Measurements from ENCODE around the gene NINJ2.

NINJ2 gene

DNA sequence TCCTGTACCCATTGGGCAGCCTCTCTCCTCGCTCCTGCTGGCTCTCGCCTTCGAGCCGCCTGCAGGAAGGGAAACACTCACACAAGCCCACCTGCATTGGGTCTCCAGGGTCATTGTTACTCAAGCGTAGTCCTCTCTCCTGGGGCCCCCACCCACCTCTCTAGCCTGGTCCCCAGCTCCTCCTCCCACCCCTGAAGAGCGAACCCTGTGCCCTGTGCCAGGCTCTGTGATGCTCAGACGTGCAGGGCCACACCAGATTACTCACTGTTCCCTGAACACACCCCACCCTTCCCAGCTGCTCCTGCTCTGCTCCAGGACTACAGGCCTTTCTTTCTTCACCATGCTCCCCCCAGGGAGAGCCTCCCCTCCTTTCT, 88.1 kb downstream of the NINJ2 start:
- H3K27me3 ChIP-seq (replicated peaks; ENCODE audit: control insufficient read depth, insufficient read depth, low read length), result no peaks in the 10 kb centered on the region
- no peak for DNase-seq (ENCODE audit: extremely low read depth, insufficient read length)
- no peaks in the 10 kb centered on the region for H3K36me3 ChIP-seq (ENCODE audit: control insufficient read depth, insufficient read depth, low read length)
- H3K4me3 ChIP-seq (replicated peaks; ENCODE audit: low read depth, low read length), result no peak overlapping the region
- TF ChIP-seq, protein P1, sequence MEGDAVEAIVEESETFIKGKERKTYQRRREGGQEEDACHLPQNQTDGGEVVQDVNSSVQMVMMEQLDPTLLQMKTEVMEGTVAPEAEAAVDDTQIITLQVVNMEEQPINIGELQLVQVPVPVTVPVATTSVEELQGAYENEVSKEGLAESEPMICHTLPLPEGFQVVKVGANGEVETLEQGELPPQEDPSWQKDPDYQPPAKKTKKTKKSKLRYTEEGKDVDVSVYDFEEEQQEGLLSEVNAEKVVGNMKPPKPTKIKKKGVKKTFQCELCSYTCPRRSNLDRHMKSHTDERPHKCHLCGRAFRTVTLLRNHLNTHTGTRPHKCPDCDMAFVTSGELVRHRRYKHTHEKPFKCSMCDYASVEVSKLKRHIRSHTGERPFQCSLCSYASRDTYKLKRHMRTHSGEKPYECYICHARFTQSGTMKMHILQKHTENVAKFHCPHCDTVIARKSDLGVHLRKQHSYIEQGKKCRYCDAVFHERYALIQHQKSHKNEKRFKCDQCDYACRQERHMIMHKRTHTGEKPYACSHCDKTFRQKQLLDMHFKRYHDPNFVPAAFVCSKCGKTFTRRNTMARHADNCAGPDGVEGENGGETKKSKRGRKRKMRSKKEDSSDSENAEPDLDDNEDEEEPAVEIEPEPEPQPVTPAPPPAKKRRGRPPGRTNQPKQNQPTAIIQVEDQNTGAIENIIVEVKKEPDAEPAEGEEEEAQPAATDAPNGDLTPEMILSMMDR (IDR thresholded peaks at IDR 0.05; ENCODE audit: insufficient read depth, low read length, poor library complexity, severe bottlenecking), result no peak

DNA sequence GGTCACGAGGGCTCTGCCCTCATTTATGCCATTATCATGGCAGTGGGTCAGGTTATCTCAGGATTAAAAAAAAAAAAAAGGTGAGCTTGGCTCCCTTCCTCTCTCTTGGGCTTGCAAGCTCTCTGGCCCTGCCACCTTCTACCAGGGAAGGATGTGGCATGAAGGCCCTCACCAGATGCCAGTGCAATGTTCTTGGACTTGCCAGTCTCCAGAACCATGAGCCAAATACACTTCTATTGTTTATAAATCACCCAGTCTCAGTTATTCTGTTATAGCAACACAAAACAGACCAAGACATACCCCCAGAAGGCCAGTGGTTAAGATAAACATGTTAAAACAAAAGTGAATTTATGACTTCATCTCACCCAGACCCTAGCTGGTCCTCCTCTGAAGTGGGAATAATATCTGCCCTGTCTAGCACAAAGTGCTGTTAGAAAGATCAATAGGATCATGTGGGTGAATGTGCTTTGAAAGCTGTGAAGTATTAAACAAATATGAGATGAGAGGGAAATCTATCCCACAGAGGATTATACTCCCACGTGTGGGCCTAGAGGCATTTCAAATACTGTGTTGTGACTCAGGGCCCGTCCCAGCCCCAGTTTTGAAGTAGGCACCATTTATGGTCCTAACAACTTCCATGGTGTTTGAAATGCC, 88.6 kb downstream of the NINJ2 start:
- no peak overlapping the region for H3K4me3 ChIP-seq (replicated peaks; ENCODE audit: low read depth, low read length)
- TF ChIP-seq, protein P1 (IDR thresholded peaks at IDR 0.05; ENCODE audit: insufficient read depth, low read length, poor library complexity, severe bottlenecking), result no peak
- H3K36me3 ChIP-seq (ENCODE audit: control insufficient read depth, insufficient read depth, low read length), result no peaks in the 10 kb centered on the region
- DNase-seq (ENCODE audit: extremely low read depth, insufficient read length), result no peak
- no peaks in the 10 kb centered on the region for H3K27me3 ChIP-seq (replicated peaks; ENCODE audit: control insufficient read depth, insufficient read depth, low read length)

DNA sequence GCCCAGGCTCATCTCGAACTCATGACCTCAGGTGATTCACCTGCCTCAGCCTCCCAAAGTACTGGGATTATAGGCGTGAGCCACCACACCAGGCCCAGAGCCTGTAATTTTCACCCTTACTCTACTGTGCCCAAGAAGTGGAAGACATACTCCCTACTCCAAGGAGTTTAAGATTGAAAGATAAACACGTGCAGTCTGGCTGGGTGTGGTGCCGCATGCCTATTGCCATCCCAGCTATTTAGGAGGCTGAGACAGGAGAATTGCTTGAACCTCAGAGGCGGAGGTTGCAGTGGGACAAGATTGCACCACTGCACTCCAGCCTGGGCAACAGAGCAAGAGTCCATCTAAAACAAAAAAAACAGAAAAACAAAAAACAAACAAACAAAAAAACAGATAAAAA, 90.0 kb downstream of the NINJ2 start:
- no peak overlapping the region for H3K4me3 ChIP-seq (replicated peaks; ENCODE audit: low read depth, low read length)
- DNase-seq (ENCODE audit: extremely low read depth, insufficient read length), result no peak
- TF ChIP-seq, protein P1 (IDR thresholded peaks at IDR 0.05; ENCODE audit: insufficient read depth, low read length, poor library complexity, severe bottlenecking), result no peak
- no peaks in the 10 kb centered on the region for H3K27me3 ChIP-seq (replicated peaks; ENCODE audit: control insufficient read depth, insufficient read depth, low read length)
- H3K36me3 ChIP-seq (ENCODE audit: control insufficient read depth, insufficient read depth, low read length), result no peaks in the 10 kb centered on the region; the same call in 1 of the 2 replicates

DNA sequence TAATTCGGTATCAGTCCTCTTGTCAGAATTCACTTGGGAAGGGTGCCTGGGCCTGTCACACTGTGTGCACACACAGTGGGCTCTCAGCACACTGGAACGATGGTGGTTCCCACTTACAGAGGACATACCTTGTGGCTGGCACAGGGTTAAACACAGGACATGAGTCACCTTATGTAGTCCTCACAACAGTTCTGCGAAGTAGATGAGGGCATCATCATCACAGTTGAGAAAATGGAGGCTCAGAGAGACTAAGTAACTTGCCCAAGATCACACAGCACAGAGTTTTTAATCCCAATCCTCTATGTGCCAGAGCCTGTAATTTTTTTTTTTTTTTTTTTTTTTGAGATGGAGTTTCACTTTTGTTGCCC, 90.7 kb downstream of the NINJ2 start:
- Histone ChIP-seq H3K36me3 (ENCODE audit: control insufficient read depth, insufficient read depth, low read length) (no peaks in the 10 kb centered on the region; the same call in 1 of the 2 replicates), H3K27me3 (replicated peaks; ENCODE audit: control insufficient read depth, insufficient read depth, low read length) (no peaks in the 10 kb centered on the region), H3K4me3 (replicated peaks; ENCODE audit: low read depth, low read length) (no peak overlapping the region)
- TF ChIP-seq, protein P1 (IDR thresholded peaks at IDR 0.05; ENCODE audit: insufficient read depth, low read length, poor library complexity, severe bottlenecking), result no peak
- no peak for DNase-seq (ENCODE audit: extremely low read depth, insufficient read length)

DNA sequence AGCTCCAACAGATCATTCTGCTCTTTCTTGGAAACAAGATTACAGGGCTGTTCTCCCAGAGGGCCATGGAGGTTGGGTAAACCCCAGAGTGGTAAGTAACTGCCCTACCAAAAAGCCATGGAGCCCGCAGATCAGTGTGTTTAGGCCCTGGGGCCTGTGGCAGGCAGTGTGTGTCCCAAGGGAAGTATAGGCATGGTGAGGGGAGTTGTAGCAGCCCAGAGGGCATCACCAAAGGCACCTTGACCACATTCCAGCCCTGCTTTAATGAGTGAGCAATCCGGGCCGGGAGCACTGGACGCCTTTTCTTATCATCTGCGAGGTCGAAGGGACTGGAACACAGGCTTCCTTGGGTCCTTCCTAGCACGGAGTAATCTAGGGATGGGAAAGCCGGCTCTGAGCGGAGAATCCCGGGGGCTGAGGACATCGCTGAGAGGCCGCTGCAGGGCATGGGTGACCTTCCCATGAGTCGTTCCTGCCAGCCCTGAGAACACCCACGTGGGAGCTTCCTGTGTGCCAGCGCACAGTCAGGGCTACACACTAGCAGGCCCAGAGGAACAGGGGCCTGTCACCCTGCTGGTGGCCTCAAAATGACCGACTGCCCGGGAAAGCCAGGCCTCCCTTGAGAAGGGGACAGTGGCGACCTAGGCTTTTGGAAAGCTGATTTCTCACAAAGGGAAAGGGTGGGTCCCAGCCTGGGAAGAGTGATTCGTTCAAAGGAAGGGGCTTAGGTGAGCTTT, 91.3 kb downstream of the NINJ2 start:
- no peaks in the 10 kb centered on the region for H3K27me3 ChIP-seq (replicated peaks; ENCODE audit: control insufficient read depth, insufficient read depth, low read length)
- H3K36me3 ChIP-seq (ENCODE audit: control insufficient read depth, insufficient read depth, low read length), result no peaks in the 10 kb centered on the region; the same call in 1 of the 2 replicates
- no peak overlapping the region for H3K4me3 ChIP-seq (replicated peaks; ENCODE audit: low read depth, low read length)
- TF ChIP-seq, protein P1 (IDR thresholded peaks at IDR 0.05; ENCODE audit: insufficient read depth, low read length, poor library complexity, severe bottlenecking), result no peak
- DNase-seq (ENCODE audit: extremely low read depth, insufficient read length), result no peak
